DND-41 (cell line): ENCODE data around the gene MARVELD3.

Source experiments
- ATAC-seq: fragments of 200-7000 bp; cut with Tn5 transposase; 3 replicates; pipeline ENCODE4 v1.9.1; 2021; ENCODE audit warnings: low read depth; ENCODE audit not compliant: insufficient read depth
- DNase-seq: peaks from one replicate; pipeline ENCODE4 v3.0.0-alpha.2; 2020
- H2AFZ ChIP-seq: 2 replicates; pipeline ENCODE4 v1.6.0; 2012; ENCODE audit warnings: low read depth, low read length
- H3K27ac ChIP-seq: 2 replicates; pipeline ENCODE4 v1.5.1; 2012; ENCODE audit warnings: low read length, inconsistent platforms
- H3K27me3 ChIP-seq: fragments of 200-600 bp; sonication (generic); 2 replicates; pipeline ENCODE4 v1.6.0; 2012; ENCODE audit warnings: low read length, mild to moderate bottlenecking, inconsistent platforms; ENCODE audit not compliant: insufficient read depth, poor library complexity
- H3K36me3 ChIP-seq: 2 replicates; pipeline ENCODE4 v1.5.1; 2012; ENCODE audit warnings: low read length, inconsistent platforms; ENCODE audit not compliant: insufficient read depth
- H3K4me1 ChIP-seq: 2 replicates; pipeline ENCODE4 v1.5.1; 2012; ENCODE audit warnings: mild to moderate bottlenecking, low read length; ENCODE audit not compliant: insufficient read depth
- H3K4me2 ChIP-seq: 2 replicates; pipeline ENCODE4 v1.6.0; 2012; ENCODE audit warnings: mild to moderate bottlenecking, moderate library complexity, low read length, inconsistent platforms; ENCODE audit not compliant: insufficient read depth
- H3K4me3 ChIP-seq, 2 experiments: fragments of 200-600 bp in 1 of 2; shearing (Covaris generic) in 1 of 2; 2 replicates each; pipeline ENCODE4 v1.5.1; 2012 to 2016; ENCODE audit warnings: inconsistent platforms in 2 of 2, low read length in 2 of 2, mild to moderate bottlenecking in 2 of 2, low read depth in 1 of 2, moderate library complexity in 1 of 2
- H3K79me2 ChIP-seq: 2 replicates; pipeline ENCODE4 v1.6.0; 2012; ENCODE audit warnings: low read length, inconsistent platforms; ENCODE audit not compliant: insufficient read depth
- H3K9ac ChIP-seq: 2 replicates; pipeline ENCODE4 v1.6.0; 2012; ENCODE audit warnings: low read depth, mild to moderate bottlenecking, inconsistent platforms, low read length, moderate library complexity
- H3K9me3 ChIP-seq: 2 replicates; pipeline ENCODE4 v1.5.1; 2012; ENCODE audit warnings: low read length, moderate library complexity, mild to moderate bottlenecking, inconsistent platforms; ENCODE audit not compliant: insufficient read depth, severe bottlenecking
- H4K20me1 ChIP-seq: 2 replicates; pipeline ENCODE4 v1.6.0; 2012; ENCODE audit warnings: low read length; ENCODE audit not compliant: insufficient read depth
- EZH2 ChIP-seq: IDR thresholded peaks from 3 replicates; pipeline ENCODE4 v1.6.1; 2012; ENCODE audit warnings: borderline replicate concordance, low read depth, mild to moderate bottlenecking, moderate library complexity, low read length, inconsistent platforms; ENCODE audit not compliant: severe bottlenecking
- TF ChIP-seq, protein P1 (sequence below): IDR thresholded peaks from 2 replicates; pipeline ENCODE4 v1.5.1; 2012; ENCODE audit warnings: borderline replicate concordance, low read length, moderate library complexity, mild to moderate bottlenecking; ENCODE audit not compliant: poor library complexity, severe bottlenecking; ENCODE audit errors: extremely low read depth

The MARVELD3 gene

GRCh38 chr16:71648921-71649320 is 22.9 kb downstream of the MARVELD3 start:
- no peaks in the 10 kb centered on the region for H3K4me1 ChIP-seq
- no peak overlapping the region for H2AFZ ChIP-seq
- no peaks in the 10 kb centered on the region for H4K20me1 ChIP-seq
- no peak overlapping the region for H3K27ac ChIP-seq
- peaks cover 22% of the 10 kb centered on the region for H3K36me3 ChIP-seq
- no peak for TF ChIP-seq EZH2
- TF ChIP-seq, protein P1, sequence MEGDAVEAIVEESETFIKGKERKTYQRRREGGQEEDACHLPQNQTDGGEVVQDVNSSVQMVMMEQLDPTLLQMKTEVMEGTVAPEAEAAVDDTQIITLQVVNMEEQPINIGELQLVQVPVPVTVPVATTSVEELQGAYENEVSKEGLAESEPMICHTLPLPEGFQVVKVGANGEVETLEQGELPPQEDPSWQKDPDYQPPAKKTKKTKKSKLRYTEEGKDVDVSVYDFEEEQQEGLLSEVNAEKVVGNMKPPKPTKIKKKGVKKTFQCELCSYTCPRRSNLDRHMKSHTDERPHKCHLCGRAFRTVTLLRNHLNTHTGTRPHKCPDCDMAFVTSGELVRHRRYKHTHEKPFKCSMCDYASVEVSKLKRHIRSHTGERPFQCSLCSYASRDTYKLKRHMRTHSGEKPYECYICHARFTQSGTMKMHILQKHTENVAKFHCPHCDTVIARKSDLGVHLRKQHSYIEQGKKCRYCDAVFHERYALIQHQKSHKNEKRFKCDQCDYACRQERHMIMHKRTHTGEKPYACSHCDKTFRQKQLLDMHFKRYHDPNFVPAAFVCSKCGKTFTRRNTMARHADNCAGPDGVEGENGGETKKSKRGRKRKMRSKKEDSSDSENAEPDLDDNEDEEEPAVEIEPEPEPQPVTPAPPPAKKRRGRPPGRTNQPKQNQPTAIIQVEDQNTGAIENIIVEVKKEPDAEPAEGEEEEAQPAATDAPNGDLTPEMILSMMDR = peak; percentile 49
- no peak overlapping the region for H3K4me2 ChIP-seq
- no peaks in the 10 kb centered on the region for H3K79me2 ChIP-seq
- no peak overlapping the region for H3K4me3 ChIP-seq
- DNase-seq (no peak), ATAC-seq (peak; percentile 42; the same call in 1 of the 3 replicates)
- H3K9ac ChIP-seq = no peak overlapping the region
- H3K9me3 ChIP-seq = no peaks in the 10 kb centered on the region
- H3K27me3 ChIP-seq = no peaks in the 10 kb centered on the region

- TF ChIP-seq, protein P1 = no peak
- TF ChIP-seq EZH2 = no peak
- Histone ChIP-seq H3K4me1 (no peaks in the 10 kb centered on the region), H3K79me2 (no peaks in the 10 kb centered on the region), H3K9ac (no peak overlapping the region), H3K4me2 (no peak overlapping the region), H3K27ac (no peak overlapping the region), H2AFZ (no peak overlapping the region), H3K9me3 (no peaks in the 10 kb centered on the region), H3K36me3 (peaks cover 27% of the 10 kb centered on the region), H3K4me3 (no peak overlapping the region), H4K20me1 (no peaks in the 10 kb centered on the region), H3K27me3 (no peaks in the 10 kb centered on the region)
- DNase-seq (no peak), ATAC-seq (no peak)
Observed at GRCh38 chr16:71649704-71650103, 23.7 kb downstream of the MARVELD3 start.

DNA sequence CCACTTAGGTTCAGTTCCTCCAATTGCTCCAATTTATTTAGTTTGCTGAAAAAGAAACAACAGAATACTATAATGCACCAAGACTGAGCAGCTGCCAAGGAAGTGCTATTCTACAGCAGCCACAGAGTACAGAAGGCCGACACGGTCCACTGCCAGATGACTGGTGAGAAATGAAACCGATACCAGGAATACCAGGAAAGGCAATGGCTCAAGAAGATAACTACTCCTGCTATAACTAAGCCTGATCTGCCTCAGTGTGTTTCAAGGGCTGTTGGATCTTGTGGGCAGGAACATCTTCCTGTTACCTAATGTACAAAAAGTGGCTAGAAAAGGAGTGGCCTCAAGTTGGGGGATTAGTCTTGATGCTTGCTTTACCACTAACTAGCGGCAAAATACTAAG is 32.8 kb downstream of the MARVELD3 start:
- Histone ChIP-seq H3K36me3 (peaks cover 39% of the 10 kb centered on the region), H3K27ac (no peak overlapping the region), H3K4me1 (no peaks in the 10 kb centered on the region), H3K9ac (no peak overlapping the region), H3K27me3 (no peaks in the 10 kb centered on the region), H3K9me3 (no peaks in the 10 kb centered on the region), H4K20me1 (no peaks in the 10 kb centered on the region), H3K4me3 (no peak overlapping the region), H3K79me2 (no peaks in the 10 kb centered on the region), H3K4me2 (no peak overlapping the region), H2AFZ (no peak overlapping the region)
- TF ChIP-seq, protein P1 = no peak
- TF ChIP-seq EZH2 = no peak
- DNase-seq (no peak), ATAC-seq (no peak)

GRCh38 chr16:71659471-71659870 is 33.5 kb downstream of the MARVELD3 start:
- ATAC-seq (no peak), DNase-seq (no peak)
- no peak overlapping the region for H3K4me2 ChIP-seq
- H2AFZ ChIP-seq = no peak overlapping the region
- H3K36me3 ChIP-seq = peaks cover 38% of the 10 kb centered on the region
- H3K4me3 ChIP-seq = no peak overlapping the region
- H3K9me3 ChIP-seq = no peaks in the 10 kb centered on the region
- no peaks in the 10 kb centered on the region for H3K27me3 ChIP-seq
- no peaks in the 10 kb centered on the region for H3K79me2 ChIP-seq
- H3K27ac ChIP-seq = no peak overlapping the region
- TF ChIP-seq, protein P1 = no peak
- no peak for TF ChIP-seq EZH2
- no peaks in the 10 kb centered on the region for H3K4me1 ChIP-seq
- no peaks in the 10 kb centered on the region for H4K20me1 ChIP-seq
- H3K9ac ChIP-seq = no peak overlapping the region
